ENCODE results near the gene THG1L.
"Not testable (repeated sequence)": the region's sequence is repeated elsewhere in the genome, so short reads cannot be mapped to it uniquely, and the experiment has no call there.

THG1L gene
- total RNA-seq = 14.0 to 20.6 reads per million in 2 donors

- DNase-seq = peak; percentile 97
Measured at GRCh38 chr5:157731272-157732129, at the start of gene THG1L. Gene THG1L (plus strand): TSS chr5:157731420. CDS start chr5:157731441, 21 bp downstream.

- no peak for DNase-seq
Measured at GRCh38 chr5:157682257-157682656, 49.0 kb upstream of the THG1L start.

- DNase-seq = not testable (repeated sequence)
Measured at GRCh38 chr5:157686276-157687197, 44.7 kb upstream of the THG1L start.

GRCh38 chr5:157687198-157687554 is 44.0 kb upstream of the THG1L start:
- DNase-seq = no peak

- DNase-seq = no peak
Measured at GRCh38 chr5:157689942-157690689, 41.1 kb upstream of the THG1L start.

DNA sequence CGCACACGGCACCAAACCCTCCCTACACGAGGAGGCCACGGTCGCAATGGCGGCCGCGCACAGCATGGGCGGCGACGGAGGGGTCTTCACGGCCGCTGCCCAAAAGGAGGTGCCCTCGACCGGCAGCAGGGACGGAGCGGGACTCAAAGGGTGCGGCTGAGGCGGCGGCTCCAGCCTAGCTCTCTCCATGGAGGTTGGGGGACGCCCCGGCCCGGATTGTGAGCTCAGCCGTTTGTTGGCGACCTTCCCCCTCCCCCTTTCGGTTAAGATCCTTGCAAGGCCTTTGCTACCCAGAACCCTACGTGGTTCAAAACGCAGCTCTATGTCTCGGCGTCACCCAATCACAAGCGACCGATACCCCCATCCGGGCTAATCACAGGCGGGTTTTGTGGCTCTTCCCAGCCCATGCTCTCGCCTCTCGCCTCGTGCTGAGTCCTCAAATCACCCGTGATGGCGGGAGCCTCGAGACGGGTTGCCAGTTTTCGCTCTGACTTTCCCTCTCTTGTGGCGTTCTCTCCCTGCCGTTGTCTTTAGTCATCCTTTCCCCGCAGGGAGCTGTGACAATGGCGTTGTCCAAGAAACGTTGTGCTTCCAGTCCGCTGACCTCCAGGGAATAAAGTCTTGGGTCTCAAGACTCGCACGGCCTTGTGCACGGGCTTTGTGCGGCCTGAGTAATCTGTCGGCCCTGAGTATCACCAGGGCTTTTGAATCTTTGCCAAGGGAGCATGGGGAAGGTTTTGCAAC is 40.4 kb upstream of the THG1L start:
- DNase-seq = no peak

GRCh38 chr5:157693816-157694215 is 37.4 kb upstream of the THG1L start:
- not testable (repeated sequence) for DNase-seq

GRCh38 chr5:157696154-157696553 is 35.1 kb upstream of the THG1L start:
- not testable (repeated sequence) for DNase-seq

GRCh38 chr5:157698674-157699073 is 32.5 kb upstream of the THG1L start:
- DNase-seq = not testable (repeated sequence)

- no peak for DNase-seq
Measured at GRCh38 chr5:157703736-157704135, 27.5 kb upstream of the THG1L start.

DNA sequence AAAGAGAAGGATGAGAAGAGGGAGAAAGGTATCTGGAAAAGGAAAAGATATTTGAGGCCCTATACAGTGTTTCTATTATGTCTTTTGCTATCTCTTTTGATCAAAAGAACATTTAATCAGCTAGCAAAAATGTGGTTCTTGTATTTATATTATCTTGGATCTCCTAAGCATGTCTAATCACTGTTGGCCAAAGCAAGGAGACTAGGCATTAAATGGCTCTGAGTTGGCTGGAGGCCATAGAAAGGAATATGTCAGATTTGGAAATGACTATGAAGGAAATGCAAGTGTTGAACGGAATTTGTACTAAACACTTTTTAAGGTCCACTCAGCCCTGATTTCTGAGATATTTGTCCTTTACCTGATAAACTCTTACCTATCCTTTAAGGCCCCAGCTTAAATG is 22.4 kb upstream of the THG1L start:
- no peak for DNase-seq

DNA sequence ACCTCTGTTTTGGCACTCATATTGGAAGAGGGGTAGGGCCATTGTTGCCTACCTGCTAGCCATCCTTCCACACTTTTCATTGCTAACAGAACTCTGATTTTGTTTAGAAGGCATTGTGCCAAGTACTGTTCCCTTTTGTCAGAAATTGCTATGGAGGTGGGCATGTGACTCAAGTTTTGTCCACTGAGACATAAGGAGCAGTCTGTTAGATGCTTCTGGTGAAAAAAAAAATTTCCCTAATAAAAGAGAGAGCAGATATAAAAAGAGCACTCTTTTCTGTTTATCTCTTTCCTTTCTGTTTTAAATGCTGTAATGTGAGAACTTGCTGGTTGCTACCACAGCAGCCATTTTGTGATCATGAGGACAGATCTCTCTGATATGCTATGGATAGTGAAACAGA is 21.9 kb upstream of the THG1L start:
- no peak for DNase-seq

DNA sequence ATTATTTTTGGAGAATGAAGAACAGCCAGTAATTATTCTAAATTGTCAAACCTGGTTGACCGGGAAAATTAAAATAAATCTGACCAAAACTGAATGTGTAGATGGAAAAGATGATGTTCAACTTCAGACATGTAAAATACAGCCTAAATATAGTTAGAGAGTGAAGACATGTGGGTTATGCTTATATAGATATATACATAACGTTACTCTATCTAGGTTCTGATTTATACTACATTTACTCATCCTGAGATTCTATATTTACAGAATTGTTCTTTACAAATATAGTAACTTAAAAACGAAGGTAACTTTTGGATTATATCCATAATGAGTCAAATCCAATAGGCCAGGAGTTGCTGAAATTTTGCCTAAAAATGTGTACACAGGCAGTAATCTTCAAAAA is 20.8 kb upstream of the THG1L start:
- no peak for DNase-seq

GRCh38 chr5:157710882-157711281 is 20.3 kb upstream of the THG1L start:
- no peak for DNase-seq

DNA sequence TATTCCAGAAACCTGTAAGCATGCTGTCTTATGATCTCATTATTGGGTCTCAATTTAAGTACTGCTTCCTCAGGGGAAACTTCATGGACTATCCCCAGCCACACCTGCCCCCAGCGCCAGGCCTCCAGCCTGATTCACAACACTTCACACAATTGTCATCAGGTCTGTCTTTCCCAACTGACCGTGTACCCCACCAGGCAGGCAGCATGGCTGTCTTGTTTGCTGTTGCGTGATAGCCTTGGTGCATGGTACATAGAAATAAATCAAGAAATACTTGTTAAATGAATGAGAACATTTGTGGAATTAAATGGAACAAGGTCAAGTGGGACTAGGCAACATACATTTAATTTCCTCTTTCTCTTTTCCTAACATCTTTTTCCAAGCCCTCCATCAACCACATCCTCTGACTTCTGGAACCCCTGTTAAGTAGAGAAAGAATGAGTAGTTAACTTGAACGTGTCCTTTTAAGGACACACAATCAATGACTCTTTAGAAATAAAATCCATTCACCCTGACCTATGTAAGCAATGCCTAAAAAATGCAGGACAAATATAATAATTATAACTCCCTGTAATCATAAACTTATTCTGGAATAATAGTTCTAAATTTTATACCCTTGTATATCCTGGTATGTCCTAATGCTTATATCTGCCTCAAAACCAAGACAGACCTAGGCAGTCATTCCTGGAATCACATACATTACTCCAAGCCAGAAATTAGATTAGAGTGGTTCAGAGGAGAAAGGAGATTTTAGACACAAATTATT is 17.2 kb upstream of the THG1L start:
- no peak for DNase-seq

DNA sequence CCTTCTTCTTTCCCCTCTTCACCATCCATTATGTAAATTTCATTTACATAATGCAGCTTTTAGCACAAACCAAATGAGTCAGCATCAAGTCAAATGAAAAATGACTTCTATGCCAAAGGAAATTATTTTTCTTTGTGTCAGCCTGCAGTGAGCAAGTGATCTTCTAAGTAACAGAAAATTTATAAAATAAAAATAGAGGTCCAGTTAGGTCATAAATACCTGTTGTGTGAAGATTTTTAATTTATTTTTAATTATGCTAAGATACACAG is 16.7 kb upstream of the THG1L start:
- no peak for DNase-seq

DNA sequence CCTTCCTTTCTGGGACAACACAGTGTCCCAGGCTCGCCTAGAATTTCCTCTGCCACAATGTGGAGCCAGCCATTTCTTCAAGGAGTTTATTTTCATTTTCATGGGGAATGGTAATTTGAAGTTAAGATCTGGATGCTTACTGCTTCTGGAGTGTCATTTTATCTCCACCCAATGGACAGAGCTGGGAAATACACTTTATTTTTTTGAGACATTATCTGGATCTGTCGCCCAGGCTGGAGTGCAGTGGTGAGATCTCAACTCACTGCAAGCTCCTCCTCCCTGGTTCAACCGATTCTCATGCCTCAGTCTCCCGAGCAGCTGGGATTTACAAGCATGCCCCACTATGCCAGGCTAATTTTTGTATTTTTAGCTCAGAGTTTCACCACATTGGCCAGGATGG is 12.7 kb upstream of the THG1L start:
- no peak for DNase-seq

DNA sequence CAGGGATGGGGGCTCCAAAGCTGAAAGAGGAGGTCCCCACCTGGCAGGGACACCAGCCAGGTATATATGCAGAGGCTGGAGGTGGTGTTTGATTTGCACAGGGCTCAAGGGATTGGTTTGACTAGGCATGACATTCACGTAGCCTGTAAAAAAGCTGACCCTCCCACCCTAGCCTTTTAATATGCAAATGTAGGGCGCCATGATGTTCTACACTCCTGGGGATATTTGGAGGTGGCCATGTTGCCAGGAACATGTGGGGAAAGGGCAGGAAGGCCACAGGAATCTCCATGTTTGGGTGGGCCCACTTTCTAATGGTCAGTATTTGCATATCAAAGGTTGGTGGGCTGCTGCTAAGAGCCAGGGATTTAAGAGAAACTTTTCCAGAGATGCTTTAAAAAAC is 12.0 kb upstream of the THG1L start:
- DNase-seq = no peak

DNA sequence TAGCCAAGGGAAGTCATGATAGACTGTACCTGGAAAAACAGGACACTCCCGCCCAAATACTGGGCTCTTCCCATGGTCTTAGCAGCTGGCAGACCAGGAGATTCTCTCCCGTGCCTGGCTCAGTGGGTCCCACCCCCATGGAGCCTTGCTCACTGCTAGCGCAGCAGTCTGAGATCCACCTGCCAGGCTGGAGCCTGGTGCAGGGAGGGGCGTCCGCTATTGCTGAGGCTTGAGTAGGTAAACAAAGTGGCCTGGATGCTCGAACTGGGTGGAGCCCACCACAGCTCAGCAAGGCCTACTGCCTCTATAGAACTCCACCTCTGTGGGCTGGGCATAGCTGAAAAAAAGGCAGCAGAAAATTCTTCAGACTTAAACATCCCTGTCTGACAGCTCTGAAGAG is 10.1 kb upstream of the THG1L start:
- DNase-seq = no peak

GRCh38 chr5:157722895-157723294 is 8.3 kb upstream of the THG1L start:
- not testable (repeated sequence) for DNase-seq

DNA sequence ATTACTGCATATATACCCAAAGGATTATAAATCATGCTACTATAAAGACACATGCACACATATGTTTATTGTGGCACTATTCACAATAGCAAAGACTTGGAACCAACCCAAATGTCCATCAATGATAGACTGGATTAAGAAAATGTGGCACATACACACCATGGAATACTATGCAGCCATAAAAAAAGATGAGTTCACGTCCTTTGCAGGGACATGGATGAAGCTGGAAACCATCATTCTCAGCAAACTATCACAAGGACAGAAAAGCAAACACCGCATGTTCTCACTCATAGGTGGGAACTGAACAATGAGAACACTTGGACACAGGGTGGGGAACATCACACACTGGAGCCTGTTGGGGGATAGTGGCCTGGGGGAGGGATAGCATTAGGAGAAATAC is 4.6 kb upstream of the THG1L start:
- not testable (repeated sequence) for DNase-seq

GRCh38 chr5:157727858-157728257 is 3.4 kb upstream of the THG1L start:
- not testable (repeated sequence) for DNase-seq

All from T-helper 9 cell (primary cell).